Fibroblast of lung (primary cell): ENCODE results near the gene BCAS3.

ENCODE experiments used
- EZH2 ChIP-seq: IDR thresholded peaks from 2 replicates; pipeline ENCODE4 v1.5.1; 2012; ENCODE audit warnings: low read length, control low read depth, mild to moderate bottlenecking; ENCODE audit errors: missing control alignments
- TF ChIP-seq, protein P1 (sequence below), 2 donors: IDR thresholded peaks in 1 of 2; conservative IDR thresholded peaks in 1 of 2; 1 replicate in 1 of 2; 2 replicates in 1 of 2; pipeline ENCODE4 v1.5.1; 2011 to 2012; ENCODE audit warnings: low read length in 2 of 2, control low read depth in 1 of 2, inconsistent platforms in 1 of 2, low read depth in 1 of 2, mild to moderate bottlenecking in 1 of 2

- TF ChIP-seq, protein P1, sequence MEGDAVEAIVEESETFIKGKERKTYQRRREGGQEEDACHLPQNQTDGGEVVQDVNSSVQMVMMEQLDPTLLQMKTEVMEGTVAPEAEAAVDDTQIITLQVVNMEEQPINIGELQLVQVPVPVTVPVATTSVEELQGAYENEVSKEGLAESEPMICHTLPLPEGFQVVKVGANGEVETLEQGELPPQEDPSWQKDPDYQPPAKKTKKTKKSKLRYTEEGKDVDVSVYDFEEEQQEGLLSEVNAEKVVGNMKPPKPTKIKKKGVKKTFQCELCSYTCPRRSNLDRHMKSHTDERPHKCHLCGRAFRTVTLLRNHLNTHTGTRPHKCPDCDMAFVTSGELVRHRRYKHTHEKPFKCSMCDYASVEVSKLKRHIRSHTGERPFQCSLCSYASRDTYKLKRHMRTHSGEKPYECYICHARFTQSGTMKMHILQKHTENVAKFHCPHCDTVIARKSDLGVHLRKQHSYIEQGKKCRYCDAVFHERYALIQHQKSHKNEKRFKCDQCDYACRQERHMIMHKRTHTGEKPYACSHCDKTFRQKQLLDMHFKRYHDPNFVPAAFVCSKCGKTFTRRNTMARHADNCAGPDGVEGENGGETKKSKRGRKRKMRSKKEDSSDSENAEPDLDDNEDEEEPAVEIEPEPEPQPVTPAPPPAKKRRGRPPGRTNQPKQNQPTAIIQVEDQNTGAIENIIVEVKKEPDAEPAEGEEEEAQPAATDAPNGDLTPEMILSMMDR (conservative IDR thresholded peaks at IDR 0.05 in 1 of 2, IDR thresholded peaks at IDR 0.05 in 1 of 2; ENCODE audit: low read depth in 1 of 2, low read length in 2 of 2) = no peak
- TF ChIP-seq EZH2 = no peak
Observed at GRCh38 chr17:61343576-61343975, 665.9 kb downstream of the BCAS3 start.
